H54 (cell line): ENCODE data around the gene BTD.

ENCODE experiments used
- DNase-seq: peaks from one replicate; pipeline ENCODE4 v3.0.0; 2011; ENCODE audit warnings: low spot score, mixed read lengths; ENCODE audit not compliant: insufficient read length
- FAIRE-seq: peaks from 3 replicates; lab custom pipeline; 2011; peaks lifted over from hg19 to GRCh38; lab: Jason Lieb, UNC
- POLR2A ChIP-seq: IDR thresholded peaks from 2 replicates; pipeline ENCODE4 v1.6.1; 2011; ENCODE audit warnings: low read depth, mild to moderate bottlenecking, low read length

BTD gene

GRCh38 chr3:15637131-15637951, 35.8 kb downstream of the BTD start:
- FAIRE-seq: no peak
- no peak for TF ChIP-seq POLR2A
- no peak for DNase-seq

- FAIRE-seq: no peak
- no peak for TF ChIP-seq POLR2A
- no peak for DNase-seq
Observed at GRCh38 chr3:15638193-15638890, 36.8 kb downstream of the BTD start.

GRCh38 chr3:15638891-15639262, 37.3 kb downstream of the BTD start:
- TF ChIP-seq POLR2A: no peak
- FAIRE-seq (no peak), DNase-seq (no peak)

GRCh38 chr3:15645246-15645645, 43.7 kb downstream of the BTD start:
- FAIRE-seq (no peak), DNase-seq (no peak)
- TF ChIP-seq POLR2A: no peak

GRCh38 chr3:15645740-15646501, 44.4 kb downstream of the BTD start:
- FAIRE-seq (peak; percentile 69), DNase-seq (peak; percentile 52)
- no peak for TF ChIP-seq POLR2A

- TF ChIP-seq POLR2A: 0 out of 2 replicates have a peak, but pooled peaks have one; percentile 16
- DNase-seq (peak; percentile 74), FAIRE-seq (peak; percentile 64)
Observed at GRCh38 chr3:15646851-15647511, 45.4 kb downstream of the BTD start.

GRCh38 chr3:15647611-15648167, 46.1 kb downstream of the BTD start:
- peak; percentile 78 for FAIRE-seq
- no peak for TF ChIP-seq POLR2A
- peak; percentile 42 for DNase-seq

- TF ChIP-seq POLR2A: no peak
- no peak for FAIRE-seq
Observed at GRCh38 chr3:15649341-15649740, 47.8 kb downstream of the BTD start.

GRCh38 chr3:15649858-15650257, 48.3 kb downstream of the BTD start:
- FAIRE-seq: no peak
- DNase-seq: no peak
- TF ChIP-seq POLR2A: no peak

More at GRCh38 chr3:15649341-15649740, 47.8 kb downstream of the BTD start:
- DNase-seq: no peak

GRCh38 chr3:15651396-15651795, 49.9 kb downstream of the BTD start:
- DNase-seq: no peak
- TF ChIP-seq POLR2A: no peak
- no peak for FAIRE-seq

- TF ChIP-seq POLR2A: no peak
- no peak for FAIRE-seq
- DNase-seq: no peak
Observed at GRCh38 chr3:15653321-15653720, 51.8 kb downstream of the BTD start.

GRCh38 chr3:15654127-15654526, 52.6 kb downstream of the BTD start:
- TF ChIP-seq POLR2A: no peak
- FAIRE-seq: no peak

GRCh38 chr3:15654891-15655290, 53.3 kb downstream of the BTD start:
- no peak for TF ChIP-seq POLR2A
- FAIRE-seq (no peak), DNase-seq (no peak)

More at GRCh38 chr3:15654127-15654526, 52.6 kb downstream of the BTD start:
- no peak for DNase-seq

GRCh38 chr3:15656342-15656741, 54.8 kb downstream of the BTD start:
- TF ChIP-seq POLR2A: no peak
- DNase-seq: no peak
- no peak for FAIRE-seq
